Neural cell (in vitro differentiated cells): Measurements from ENCODE around the gene CMKLR1. TPM values are rescaled to one million over a fixed set of nuclear protein-coding genes. Genes with fewer than 3 reads are reported as not detected.

Source experiments
- H2AFZ ChIP-seq: fragments of 200-600, 300-800 bp; sonication (generic), shearing (Covaris generic); 2 replicates; pipeline ENCODE4 v1.6.0; 2014; ENCODE audit warnings: low read depth, mild to moderate bottlenecking, antibody characterized with exemption, low read length, moderate library complexity
- H3F3A ChIP-seq: fragments of 200-600 bp; shearing (Covaris generic); 2 replicates; pipeline ENCODE4 v1.6.1; 2016; ENCODE audit warnings: mild to moderate bottlenecking, moderate library complexity, mixed read lengths, antibody characterized with exemption, low read length; ENCODE audit not compliant: insufficient read depth, poor library complexity, severe bottlenecking
- H3K27ac ChIP-seq: fragments of 200-600, 300-800 bp; sonication (generic), shearing (Covaris generic); 2 replicates; pipeline ENCODE4 v1.5.1; 2014; ENCODE audit warnings: mild to moderate bottlenecking, low read length, moderate library complexity
- H3K27me3 ChIP-seq: fragments of 300-800, 200-600 bp; sonication (generic), shearing (Covaris generic); 2 replicates; pipeline ENCODE4 v1.6.0; 2014; ENCODE audit warnings: mild to moderate bottlenecking, low read depth, low read length, moderate library complexity; ENCODE audit not compliant: insufficient read depth
- H3K36me3 ChIP-seq: fragments of 300-800, 200-600 bp; sonication (generic), shearing (Covaris generic); 2 replicates; pipeline ENCODE4 v1.5.1; 2014; ENCODE audit warnings: mild to moderate bottlenecking, antibody characterized with exemption, low read length, moderate library complexity; ENCODE audit not compliant: insufficient read depth
- H3K4me2 ChIP-seq: fragments of 300-800, 200-600 bp; sonication (generic), shearing (Covaris generic); 2 replicates; pipeline ENCODE4 v1.6.0; 2014; ENCODE audit warnings: mild to moderate bottlenecking, low read length
- H3K4me3 ChIP-seq: fragments of 300-800, 200-600 bp; sonication (generic), shearing (Covaris generic); 2 replicates; pipeline ENCODE4 v1.5.1; 2014; ENCODE audit warnings: mild to moderate bottlenecking, low read length, moderate library complexity
- H3K79me2 ChIP-seq: fragments of 200-600 bp; shearing (Covaris generic); replicated peaks from 2 replicates; pipeline ENCODE4 v1.6.0; 2014; ENCODE audit warnings: mild to moderate bottlenecking, low read length, moderate library complexity; ENCODE audit not compliant: insufficient read depth
- H3K9ac ChIP-seq: fragments of 300-800, 200-600 bp; sonication (generic), shearing (Covaris generic); 2 replicates; pipeline ENCODE4 v1.6.1; 2016; ENCODE audit warnings: mild to moderate bottlenecking, low read length, mixed read lengths
- H3K9me2 ChIP-seq: fragments of 200-600 bp; shearing (Covaris generic); 2 replicates; pipeline ENCODE4 v1.6.1; 2016; ENCODE audit warnings: mild to moderate bottlenecking, low read length, mixed read lengths; ENCODE audit not compliant: insufficient read depth
- H3K9me3 ChIP-seq: fragments of 200-600, 300-800 bp; sonication (generic), shearing (Covaris generic); 2 replicates; pipeline ENCODE4 v1.6.1; 2016; ENCODE audit warnings: mild to moderate bottlenecking, mixed run types, low read length, moderate library complexity, mixed read lengths
- H4K20me1 ChIP-seq: fragments of 200-600 bp; shearing (Covaris generic); 2 replicates; pipeline ENCODE4 v1.6.1; 2016; ENCODE audit warnings: mild to moderate bottlenecking, mixed run types; ENCODE audit not compliant: insufficient read depth
- EP300 ChIP-seq: fragments of 450-650 bp; conservative IDR thresholded peaks from 2 replicates; pipeline ENCODE4 v1.6.1; 2014; ENCODE audit warnings: antibody characterized with exemption, mild to moderate bottlenecking, moderate library complexity; ENCODE audit not compliant: poor library complexity, severe bottlenecking
- EZH2 ChIP-seq: fragments of 200-600, 300-800 bp; shearing (Covaris generic), sonication (generic); IDR thresholded peaks from 2 replicates; pipeline ENCODE4 v1.6.1; 2014; ENCODE audit warnings: antibody characterized with exemption, low read length, borderline replicate concordance, mild to moderate bottlenecking; ENCODE audit not compliant: insufficient read depth, poor library complexity, severe bottlenecking
- MXI1 ChIP-seq: fragments of 450-650 bp; conservative IDR thresholded peaks from 2 replicates; pipeline ENCODE4 v1.6.1; 2014; ENCODE audit warnings: antibody characterized with exemption, mild to moderate bottlenecking; ENCODE audit not compliant: poor library complexity, severe bottlenecking
- POLR2AphosphoS5 ChIP-seq: IDR thresholded peaks from 2 replicates; pipeline ENCODE4 v1.6.1; 2012
- RAD21 ChIP-seq: fragments of 450-650 bp; conservative IDR thresholded peaks from 2 replicates; pipeline ENCODE4 v1.6.1; 2014; ENCODE audit warnings: antibody characterized with exemption, mild to moderate bottlenecking, moderate library complexity
- SMC3 ChIP-seq: fragments of 450-650 bp; conservative IDR thresholded peaks from 2 replicates; pipeline ENCODE4 v1.6.1; 2014; ENCODE audit warnings: antibody characterized with exemption, mild to moderate bottlenecking, moderate library complexity; ENCODE audit not compliant: poor library complexity
- TAF1 ChIP-seq: IDR thresholded peaks from 2 replicates; pipeline ENCODE4 v1.6.1; 2012; ENCODE audit warnings: low read depth
- polyA plus RNA-seq: library from polyadenylated mRNA; depleted of rRNA; stranded (reverse); fragments of >200 nt; gene quantifications from 2 replicates; pipeline ENCODE4 v1.2.3, GENCODE V29; 2014
- TF ChIP-seq, protein P1 (sequence below): fragments of 450-650 bp; IDR thresholded peaks from 2 replicates; pipeline ENCODE4 v1.5.1; 2014; ENCODE audit warnings: antibody characterized with exemption, mild to moderate bottlenecking, moderate library complexity; ENCODE audit not compliant: poor library complexity, severe bottlenecking
- TF ChIP-seq, protein P2 (sequence below): IDR thresholded peaks from 2 replicates; pipeline ENCODE4 v1.6.1; 2012; ENCODE audit warnings: borderline replicate concordance

The CMKLR1 gene
- polyA plus RNA-seq, 1 donor from 2014 or later = 0.06 TPM

GRCh38 chr12:108333898-108334699, 5.0 kb downstream of the CMKLR1 start:
- no peaks in the 10 kb centered on the region for H3K79me2 ChIP-seq

GRCh38 chr12:108332791-108333382, 6.2 kb downstream of the CMKLR1 start:
- no peak overlapping the region for H3K4me3 ChIP-seq
- no peaks in the 10 kb centered on the region for H3K9me3 ChIP-seq
- H3K9me2 ChIP-seq = no peaks in the 10 kb centered on the region
- no peak overlapping the region for H3K4me2 ChIP-seq
- H2AFZ ChIP-seq = no peak overlapping the region
- H3K9ac ChIP-seq = no peak overlapping the region
- TF ChIP-seq, protein P1, sequence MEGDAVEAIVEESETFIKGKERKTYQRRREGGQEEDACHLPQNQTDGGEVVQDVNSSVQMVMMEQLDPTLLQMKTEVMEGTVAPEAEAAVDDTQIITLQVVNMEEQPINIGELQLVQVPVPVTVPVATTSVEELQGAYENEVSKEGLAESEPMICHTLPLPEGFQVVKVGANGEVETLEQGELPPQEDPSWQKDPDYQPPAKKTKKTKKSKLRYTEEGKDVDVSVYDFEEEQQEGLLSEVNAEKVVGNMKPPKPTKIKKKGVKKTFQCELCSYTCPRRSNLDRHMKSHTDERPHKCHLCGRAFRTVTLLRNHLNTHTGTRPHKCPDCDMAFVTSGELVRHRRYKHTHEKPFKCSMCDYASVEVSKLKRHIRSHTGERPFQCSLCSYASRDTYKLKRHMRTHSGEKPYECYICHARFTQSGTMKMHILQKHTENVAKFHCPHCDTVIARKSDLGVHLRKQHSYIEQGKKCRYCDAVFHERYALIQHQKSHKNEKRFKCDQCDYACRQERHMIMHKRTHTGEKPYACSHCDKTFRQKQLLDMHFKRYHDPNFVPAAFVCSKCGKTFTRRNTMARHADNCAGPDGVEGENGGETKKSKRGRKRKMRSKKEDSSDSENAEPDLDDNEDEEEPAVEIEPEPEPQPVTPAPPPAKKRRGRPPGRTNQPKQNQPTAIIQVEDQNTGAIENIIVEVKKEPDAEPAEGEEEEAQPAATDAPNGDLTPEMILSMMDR = no peak
- TF ChIP-seq EZH2 (no peak), EP300 (no peak), POLR2AphosphoS5 (no peak), MXI1 (no peak), TAF1 (no peak), RAD21 (no peak), SMC3 (no peak)
- H4K20me1 ChIP-seq = no peaks in the 10 kb centered on the region
- no peaks in the 10 kb centered on the region for H3K79me2 ChIP-seq
- no peaks in the 10 kb centered on the region for H3K27me3 ChIP-seq
- no peaks in the 10 kb centered on the region for H3F3A ChIP-seq
- H3K27ac ChIP-seq = no peak overlapping the region
- H3K36me3 ChIP-seq = no peaks in the 10 kb centered on the region

More at GRCh38 chr12:108333898-108334699, 5.0 kb downstream of the CMKLR1 start:
- H3F3A ChIP-seq = no peaks in the 10 kb centered on the region
- no peaks in the 10 kb centered on the region for H3K9me3 ChIP-seq
- no peaks in the 10 kb centered on the region for H3K36me3 ChIP-seq
- H3K4me3 ChIP-seq = no peak overlapping the region
- no peak overlapping the region for H2AFZ ChIP-seq
- no peaks in the 10 kb centered on the region for H3K27me3 ChIP-seq
- H3K9ac ChIP-seq = no peak overlapping the region
- H3K9me2 ChIP-seq = no peaks in the 10 kb centered on the region
- H3K4me2 ChIP-seq = no peak overlapping the region
- H4K20me1 ChIP-seq = no peaks in the 10 kb centered on the region
- no peak overlapping the region for H3K27ac ChIP-seq
- no peak for TF ChIP-seq RAD21
- TF ChIP-seq MXI1 = no peak
- TF ChIP-seq POLR2AphosphoS5 = no peak
- TF ChIP-seq EP300 = no peak
- TF ChIP-seq TAF1 = no peak
- TF ChIP-seq, protein P2, sequence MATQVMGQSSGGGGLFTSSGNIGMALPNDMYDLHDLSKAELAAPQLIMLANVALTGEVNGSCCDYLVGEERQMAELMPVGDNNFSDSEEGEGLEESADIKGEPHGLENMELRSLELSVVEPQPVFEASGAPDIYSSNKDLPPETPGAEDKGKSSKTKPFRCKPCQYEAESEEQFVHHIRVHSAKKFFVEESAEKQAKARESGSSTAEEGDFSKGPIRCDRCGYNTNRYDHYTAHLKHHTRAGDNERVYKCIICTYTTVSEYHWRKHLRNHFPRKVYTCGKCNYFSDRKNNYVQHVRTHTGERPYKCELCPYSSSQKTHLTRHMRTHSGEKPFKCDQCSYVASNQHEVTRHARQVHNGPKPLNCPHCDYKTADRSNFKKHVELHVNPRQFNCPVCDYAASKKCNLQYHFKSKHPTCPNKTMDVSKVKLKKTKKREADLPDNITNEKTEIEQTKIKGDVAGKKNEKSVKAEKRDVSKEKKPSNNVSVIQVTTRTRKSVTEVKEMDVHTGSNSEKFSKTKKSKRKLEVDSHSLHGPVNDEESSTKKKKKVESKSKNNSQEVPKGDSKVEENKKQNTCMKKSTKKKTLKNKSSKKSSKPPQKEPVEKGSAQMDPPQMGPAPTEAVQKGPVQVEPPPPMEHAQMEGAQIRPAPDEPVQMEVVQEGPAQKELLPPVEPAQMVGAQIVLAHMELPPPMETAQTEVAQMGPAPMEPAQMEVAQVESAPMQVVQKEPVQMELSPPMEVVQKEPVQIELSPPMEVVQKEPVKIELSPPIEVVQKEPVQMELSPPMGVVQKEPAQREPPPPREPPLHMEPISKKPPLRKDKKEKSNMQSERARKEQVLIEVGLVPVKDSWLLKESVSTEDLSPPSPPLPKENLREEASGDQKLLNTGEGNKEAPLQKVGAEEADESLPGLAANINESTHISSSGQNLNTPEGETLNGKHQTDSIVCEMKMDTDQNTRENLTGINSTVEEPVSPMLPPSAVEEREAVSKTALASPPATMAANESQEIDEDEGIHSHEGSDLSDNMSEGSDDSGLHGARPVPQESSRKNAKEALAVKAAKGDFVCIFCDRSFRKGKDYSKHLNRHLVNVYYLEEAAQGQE = no peak
- no peak for TF ChIP-seq SMC3
- no peak for TF ChIP-seq EZH2
- TF ChIP-seq, protein P1 = no peak
